HG03060 (cell line): ENCODE measurements around the gene ENDOV.

Experiments
- ATAC-seq: cut with Tn5 transposase; IDR thresholded peaks from one replicate; pipeline ENCODE4 v1.9.1; 2021; ENCODE audit warnings: low read depth, moderate number of reproducible peaks; ENCODE audit not compliant: unreplicated experiment

The ENDOV gene

DNA sequence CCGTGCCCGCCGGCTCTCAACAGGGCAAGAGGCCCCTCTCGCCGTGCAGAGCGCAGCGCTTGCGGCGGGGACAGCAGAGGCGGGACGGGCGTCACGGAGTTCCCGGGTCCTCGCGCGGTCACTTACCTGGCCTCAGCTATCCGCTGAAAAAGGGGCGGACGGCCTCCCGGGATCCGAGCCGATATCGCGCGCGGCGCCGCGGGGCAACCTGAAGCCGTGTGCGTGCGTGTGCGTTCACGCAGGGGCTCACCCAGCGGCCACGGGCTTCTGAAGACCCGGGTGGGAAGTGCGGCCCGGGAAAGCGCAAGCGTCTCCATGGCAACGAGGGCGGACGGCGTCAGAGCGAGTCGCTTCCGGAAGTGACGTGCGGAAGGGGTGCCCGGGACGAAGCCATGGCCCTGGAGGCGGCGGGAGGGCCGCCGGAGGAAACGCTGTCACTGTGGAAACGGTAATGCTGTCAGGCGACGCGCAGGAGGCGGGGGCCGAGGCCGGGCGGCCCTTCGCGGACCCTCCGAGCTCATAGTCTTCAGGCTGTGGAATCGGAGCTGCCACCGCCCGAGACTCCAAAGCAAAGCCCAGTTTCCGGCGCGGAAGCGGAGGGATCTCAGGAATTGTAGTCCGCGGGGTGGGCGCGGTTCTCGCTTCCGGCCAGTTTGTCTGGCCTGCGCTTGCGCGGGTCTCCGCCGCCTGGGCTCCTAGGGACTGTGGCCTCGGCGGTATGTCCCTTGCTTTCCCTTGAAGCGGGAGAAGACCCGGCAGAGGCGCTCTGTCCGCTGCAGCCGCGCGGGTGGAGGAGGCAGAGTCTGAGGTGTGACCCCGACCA lies at the start of gene ENDOV:
Gene ENDOV, plus strand, starts transcription at position 365 of the 823 bp plus-strand sequence. Its CDS starts 28 bp downstream, at position 393.
- no peak for ATAC-seq

DNA sequence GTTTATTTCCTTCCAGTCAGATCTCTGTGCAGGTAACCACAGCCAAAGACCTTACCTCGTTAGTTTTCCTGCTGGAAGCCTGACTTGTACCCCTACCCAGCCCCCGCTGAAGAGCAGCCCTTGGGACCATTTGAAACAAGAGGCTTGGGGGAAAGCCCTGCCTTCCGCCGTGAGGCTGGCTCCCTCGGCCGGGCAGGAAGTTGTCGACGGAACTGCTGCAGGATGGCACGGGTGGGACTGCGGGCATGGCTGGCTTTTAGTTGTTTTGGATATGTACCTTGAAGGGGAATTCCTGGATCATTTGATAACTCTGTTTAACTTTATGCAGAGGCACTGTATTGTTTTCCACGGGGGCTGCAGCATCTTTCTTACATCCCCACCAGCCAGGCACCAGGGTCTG lies 49.0 kb upstream of the ENDOV start:
- no peak for ATAC-seq

DNA sequence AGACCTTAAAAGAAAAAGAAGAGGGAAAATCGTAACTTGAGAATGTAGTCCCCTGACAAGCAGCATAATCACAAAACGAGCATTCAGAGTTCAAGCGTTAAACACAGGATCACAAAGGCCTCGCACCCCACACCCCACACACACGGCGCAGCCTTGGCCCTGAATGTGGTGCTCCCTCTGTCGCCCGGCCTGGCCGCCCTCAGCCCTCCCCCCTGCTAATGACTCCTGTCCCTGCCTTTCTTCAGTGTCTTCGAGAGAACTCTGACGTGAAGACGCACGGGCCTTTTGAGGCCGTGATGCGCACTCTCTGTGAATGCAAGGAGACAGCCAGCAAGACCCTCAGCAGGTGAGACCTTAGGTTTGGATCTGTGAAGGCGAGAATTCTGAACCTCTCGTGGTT lies 47.5 kb upstream of the ENDOV start:
- no peak for ATAC-seq

DNA sequence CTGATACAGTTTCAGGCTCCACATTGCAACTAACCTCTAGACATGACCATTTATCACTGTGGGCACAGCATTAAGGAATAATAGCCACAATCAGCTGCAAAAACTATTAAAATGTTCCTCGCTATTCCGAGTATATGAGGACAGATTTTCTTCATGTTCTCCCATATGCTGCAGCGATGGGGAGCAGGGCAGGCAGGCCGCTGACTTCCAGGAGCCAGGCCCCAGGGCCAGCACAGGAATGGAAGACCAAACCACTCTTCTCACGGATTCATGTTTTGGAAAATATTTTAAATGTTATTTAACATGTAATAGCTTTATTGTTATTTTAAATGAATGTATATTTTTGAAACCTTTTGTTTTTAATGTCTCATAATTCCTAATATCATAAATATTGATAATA lies 43.8 kb upstream of the ENDOV start:
- ATAC-seq = no peak

DNA sequence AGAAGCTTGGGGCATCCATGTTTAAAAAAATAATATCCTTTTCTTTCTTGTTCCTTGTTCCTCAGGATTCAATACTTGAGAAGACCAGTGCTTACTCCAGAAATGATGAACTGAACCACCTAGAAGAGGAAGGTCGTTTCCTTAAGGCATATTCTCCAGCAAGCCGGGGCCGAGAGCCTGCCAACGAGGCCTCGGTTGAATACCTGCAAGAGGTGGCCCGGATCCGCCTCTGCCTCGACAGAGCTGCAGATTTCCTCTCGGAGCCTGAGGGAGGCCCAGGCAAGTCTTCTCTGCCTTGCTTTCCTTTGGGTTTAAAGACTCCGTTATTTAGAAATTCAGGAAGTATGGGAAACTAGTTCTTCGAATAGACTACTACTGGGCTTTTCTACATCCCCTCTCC lies 42.5 kb upstream of the ENDOV start:
- no peak for ATAC-seq

DNA sequence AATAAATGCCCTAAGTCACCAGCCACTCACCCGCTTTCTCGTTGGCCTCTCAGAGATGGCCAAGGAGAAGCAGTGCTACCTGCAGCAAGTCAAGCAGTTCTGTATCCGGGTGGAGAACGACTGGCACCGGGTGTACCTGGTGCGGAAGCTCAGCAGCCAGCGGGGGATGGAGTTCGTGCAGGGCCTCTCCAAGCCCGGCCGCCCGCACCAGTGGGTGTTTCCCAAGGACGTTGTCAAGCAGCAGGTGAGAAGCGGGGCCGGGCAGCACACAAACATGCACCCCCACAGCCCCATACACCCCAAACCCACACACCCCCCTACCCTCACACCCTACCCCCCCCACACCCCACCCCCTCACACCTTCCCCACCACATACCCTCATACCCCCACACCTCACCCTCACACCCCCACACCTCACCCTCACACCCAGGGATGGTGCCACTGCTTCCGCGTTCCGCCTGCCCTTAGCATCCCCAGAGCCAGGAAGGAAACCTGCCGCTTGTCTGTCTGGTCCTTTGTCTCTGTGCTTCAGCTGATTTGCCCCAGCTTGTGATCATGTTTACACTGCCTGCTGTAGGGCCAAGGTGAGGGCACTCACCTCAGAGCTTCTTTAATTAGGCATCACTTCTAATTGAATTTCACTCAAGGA lies 41.9 kb upstream of the ENDOV start:
- no peak for ATAC-seq

DNA sequence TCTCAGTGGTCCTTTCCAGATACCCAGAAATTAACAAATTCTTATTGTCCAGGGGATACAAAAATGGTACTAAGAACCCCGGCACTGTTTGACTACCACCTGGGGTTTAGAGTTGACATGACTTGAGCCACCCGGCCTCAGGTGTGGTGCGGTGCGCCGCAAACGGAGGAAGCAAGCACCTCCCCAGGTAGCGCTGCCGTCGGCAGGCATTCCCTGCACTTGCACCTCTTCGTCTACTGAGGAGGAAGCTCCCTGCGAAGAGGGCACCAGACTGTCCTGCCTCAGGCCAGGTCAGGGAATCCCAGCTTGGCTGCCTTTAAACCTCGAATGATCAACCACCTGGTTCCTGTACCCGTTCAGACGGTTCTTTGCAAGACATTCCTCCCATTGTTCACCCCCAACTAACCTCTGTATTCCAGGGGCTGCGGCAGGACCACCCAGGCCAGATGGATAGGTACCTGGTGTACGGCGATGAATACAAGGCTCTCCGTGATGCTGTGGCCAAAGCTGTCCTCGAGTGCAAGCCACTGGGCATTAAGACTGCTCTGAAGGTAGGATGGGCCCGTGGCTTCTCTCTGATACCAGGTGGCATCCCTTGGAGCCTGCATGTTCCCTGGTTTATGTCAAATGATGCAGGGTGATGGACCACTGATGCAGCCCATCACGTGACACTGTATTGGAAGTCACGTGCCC lies 40.8 kb upstream of the ENDOV start:
- ATAC-seq = no peak

DNA sequence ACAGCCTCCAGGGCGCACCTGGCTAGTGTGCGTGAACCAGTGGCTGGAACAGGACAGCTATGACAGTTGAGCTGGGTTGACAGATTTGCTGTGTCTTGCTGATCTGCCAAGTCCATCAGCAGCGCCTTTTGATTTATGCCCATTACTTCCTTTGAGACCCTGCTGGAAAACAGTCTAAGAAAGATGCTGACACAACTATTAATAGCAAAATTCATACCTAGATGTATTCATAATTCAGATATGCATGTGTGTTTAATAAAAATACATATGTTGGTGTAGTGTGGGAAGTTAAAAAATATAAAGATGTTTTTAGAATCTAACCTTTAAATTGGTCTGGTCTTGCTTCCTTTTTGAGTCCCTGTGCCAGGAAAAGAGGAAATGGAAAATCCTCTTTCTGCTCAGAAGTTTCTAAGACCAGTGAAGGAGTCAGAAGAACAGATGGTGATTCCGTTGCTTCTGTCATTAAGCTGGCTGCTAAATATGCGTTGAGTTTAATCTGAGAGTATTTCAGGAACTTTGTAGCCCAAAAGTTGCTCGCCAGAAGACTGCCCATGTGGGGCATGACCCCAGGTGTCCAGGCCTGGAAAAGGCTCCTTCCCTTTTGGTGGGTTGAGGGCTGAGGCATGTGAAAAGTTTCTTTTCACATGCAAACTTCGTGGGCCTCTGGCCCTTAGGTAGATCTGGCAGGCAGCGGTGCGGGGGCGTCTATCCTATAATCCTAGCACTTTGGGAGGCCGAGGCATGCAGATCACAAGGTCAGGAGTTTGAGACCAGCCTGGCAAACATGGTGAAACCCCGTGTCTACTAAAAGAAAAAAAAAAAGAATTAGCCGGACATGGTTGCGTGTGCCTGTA lies 40.0 kb upstream of the ENDOV start:
- no peak for ATAC-seq

DNA sequence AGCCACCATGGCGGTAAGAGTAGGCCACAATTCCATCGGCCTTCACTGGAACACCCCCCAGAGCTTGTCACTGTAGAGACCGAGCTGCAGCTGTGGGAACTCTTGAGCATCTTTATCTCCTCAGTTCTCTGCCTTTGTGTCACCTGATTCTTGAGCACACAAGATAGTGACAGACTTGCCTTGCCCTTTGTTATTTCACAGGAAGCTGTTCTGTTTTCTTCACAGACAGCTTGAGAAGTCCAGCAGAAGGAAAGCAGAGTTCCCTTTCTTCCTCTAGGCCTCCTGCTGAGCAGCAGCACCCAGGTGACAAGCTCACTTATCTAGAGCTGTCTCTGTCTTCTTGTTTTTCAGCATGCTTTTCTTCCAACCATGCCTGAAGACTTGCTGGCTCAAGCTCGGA lies 38.4 kb upstream of the ENDOV start:
- ATAC-seq = no peak

DNA sequence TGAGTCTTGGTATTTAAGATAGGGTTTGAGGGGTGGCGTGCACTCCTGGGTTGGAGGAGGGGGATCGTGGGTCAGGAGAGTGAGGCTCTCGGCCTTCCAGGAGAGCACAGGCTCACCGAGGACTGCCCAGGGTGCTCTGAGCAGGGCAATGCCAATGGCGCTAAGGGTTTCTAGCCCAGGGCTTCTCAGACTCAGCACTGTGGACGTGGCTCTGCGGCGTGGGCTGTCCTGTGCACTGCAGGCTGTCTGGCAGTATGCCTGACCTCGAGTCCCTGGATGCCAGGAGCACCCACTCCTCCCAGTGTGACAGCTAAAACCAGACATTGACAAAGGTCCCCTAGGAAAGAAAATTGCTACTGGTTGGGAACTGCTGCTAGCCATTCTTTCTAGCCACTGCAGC lies 37.2 kb upstream of the ENDOV start:
- no peak for ATAC-seq

DNA sequence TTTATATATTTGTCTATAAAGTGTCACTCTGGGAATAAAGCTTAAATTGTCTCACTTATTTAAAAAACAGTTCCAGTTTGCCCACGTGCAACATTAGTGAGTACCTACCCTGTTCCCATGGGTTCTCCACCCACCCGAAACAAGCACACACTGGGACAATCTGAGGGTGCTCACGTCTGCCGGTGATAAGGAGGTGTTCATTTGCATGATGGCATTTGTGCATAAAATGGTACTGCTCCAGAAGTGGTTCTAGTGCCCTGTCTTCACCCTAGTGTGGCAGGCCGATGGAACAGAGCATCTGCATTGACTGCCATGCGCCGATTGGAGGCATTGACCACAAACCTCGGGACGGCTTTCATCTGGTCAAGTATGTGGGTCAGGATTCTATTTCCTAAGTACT lies 35.6 kb upstream of the ENDOV start:
- no peak for ATAC-seq

DNA sequence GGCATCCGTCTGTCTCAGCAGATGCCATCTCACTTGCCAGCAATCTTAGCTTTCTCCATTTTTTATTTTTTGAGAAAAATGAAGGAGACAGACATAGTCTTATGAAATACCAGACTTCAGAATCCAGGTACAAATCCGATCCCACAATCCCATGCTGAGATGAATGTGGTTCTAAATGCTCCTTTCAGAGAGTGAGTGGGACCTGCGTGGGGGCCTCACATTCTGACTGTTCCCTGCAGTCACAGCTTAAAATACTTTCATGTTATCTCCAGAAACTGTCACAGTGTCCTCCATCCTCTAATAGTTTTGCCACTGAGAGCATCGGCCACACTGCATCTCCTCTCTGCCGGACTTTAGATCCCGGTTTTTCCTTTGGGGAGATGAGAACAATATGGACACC lies 34.9 kb upstream of the ENDOV start:
- ATAC-seq = no peak

DNA sequence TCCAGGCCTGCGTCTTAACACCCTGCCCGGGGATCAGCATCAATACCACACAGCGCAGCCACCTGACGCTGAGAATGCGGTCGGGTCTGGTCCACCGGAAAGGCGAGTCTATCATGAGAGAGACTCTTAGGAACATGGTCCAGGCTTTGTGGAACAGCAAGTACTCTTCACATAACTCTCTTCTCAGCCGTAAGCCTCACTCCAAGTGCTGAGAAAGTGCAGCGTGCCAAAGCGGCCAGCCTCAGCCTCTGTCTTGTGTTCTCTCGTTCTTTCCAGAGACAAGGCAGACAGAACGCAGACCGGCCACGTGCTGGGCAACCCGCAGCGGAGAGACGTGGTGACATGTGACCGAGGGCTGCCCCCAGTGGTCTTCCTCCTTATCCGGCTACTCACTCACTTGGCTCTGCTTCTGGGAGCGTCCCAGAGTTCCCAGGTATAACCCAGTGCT lies 34.4 kb upstream of the ENDOV start:
- no peak for ATAC-seq

DNA sequence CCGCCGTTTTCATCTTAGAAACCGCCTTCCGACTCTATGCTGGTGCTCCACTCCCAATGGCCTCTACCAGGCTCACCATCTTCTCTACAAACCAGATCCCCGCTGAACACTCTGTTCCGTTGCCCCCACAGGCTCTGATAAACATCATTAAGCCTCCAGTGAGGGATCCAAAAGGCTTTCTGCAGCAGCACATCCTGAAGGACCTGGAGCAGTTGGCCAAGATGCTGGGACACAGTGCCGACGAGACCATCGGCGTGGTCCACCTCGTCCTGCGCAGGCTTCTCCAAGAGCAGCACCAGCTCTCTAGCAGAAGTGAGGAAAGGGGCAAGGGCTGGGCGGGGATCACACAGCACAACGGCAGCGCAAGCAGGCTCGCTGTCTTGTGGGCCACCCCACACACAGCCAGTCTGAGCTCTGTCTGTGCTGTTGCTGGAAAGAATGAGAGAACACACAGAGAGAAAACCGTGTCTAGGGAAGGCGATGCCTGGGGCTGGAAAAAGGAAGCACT lies 33.5 kb upstream of the ENDOV start:
- no peak for ATAC-seq

DNA sequence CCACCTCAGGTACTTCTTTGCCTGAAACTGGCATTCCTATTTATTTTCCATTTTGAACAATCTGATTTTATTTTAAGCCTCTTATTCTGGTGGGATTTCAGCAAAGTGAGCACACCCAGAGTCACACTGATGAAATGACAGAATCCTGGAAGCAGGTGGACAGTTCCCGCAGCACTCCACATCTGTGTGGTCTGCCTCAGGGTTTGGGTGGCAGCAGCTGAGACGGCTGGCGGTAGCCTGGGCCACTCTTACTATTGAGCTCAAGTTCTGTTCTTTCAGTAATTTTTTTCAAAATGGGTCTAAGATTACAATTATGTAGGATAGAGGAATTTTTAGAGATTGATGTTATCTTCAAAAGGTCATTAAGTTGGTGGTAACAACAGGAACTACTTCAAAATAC lies 32.5 kb upstream of the ENDOV start:
- no peak for ATAC-seq

DNA sequence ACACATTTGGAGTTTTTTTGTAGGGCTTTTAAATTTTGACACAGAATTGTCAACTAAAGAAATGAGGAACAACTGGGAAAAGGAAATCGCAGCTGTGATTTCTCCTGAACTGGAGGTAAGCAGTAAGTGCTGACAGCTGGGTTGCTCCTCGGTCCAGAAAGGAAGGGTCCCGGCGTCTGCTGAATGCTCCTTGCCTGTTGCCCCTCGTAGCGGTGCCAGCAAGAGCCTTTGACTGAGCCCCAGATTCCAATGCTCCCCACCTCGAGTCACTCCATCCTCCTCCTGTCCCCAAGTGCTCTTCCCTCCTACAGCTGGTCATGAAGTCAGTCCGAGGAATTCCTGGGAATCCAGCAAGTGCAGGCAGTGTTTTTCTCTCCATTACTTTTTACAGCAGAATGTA lies 32.0 kb upstream of the ENDOV start:
- no peak for ATAC-seq

DNA sequence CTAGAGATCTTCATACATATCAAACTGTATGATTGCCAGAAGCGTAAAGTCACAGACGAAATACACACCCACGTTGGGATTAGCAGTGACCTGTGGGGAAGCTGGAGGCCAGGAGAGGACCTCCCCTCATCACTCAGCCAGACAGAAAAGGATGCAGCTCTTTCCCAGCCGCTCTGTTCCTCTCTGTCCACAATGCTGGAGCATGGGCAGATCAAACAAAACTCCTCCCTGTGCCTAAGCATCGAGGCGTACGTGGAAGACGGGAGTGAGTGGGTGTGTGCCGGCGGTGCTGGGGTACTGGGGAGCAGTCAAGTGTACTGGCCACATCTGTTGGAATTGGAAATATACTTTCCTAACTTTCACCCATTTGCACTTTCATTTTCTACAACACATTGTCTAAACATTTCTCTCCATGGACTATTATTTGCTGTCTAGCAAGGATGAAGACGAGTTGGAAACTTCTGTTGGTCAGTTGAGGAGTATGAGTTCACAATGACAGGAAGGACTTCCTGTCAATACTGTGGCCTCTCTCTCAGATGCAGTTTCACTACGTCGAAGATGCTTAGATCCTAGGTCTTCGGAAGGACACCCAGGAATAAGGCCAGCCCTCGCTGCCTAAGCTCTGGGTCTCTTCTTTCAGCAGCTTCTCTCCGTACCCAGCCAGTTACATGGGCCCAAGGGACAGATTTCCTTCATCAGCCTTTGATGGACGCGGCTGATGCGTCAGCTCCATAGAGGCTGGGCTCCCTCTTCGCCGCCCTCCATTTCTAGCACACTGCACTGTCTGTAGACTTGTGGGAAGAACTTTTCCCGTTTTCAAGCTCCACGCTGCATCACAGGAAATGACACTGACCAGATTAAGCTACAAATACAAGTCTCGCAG lies 30.6 kb upstream of the ENDOV start:
- ATAC-seq = no peak

DNA sequence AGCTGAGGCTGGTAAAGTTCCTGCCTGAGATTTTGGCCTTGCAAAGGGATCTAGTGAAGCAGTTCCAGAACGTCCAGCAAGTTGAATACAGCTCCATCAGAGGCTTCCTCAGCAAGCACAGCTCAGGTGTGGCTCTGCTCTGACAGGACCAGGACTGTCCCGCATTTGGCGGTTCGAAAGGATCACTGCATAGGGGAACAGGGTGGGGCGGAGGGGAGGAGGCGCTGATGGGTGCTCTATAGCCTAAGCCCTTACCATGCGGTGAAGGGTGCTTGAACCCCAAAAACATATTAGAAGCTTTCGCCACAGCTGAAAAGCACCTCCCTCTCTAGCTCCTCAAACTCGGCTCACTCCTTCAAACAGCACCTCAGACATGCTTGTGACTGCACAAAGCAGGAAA lies 29.9 kb upstream of the ENDOV start:
- ATAC-seq = no peak

DNA sequence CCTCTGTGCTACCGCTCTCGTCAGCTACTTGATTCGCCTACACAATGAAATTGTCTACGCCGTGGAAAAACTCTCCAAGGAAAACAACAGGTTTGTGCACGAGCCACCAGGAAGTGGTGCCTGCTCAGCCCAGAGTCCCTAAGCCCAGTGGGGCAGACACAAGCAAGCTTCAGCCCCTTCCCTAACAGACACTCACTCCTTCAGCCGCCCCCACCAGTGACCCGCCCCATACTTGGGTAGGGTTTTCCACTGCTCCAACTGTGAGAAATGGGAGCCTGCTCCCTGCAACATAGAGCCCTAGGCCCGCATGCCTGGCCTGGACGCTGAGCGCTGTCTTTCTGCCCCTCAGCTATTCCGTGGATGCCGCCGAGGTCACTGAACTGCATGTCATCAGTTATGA lies 28.6 kb upstream of the ENDOV start:
- ATAC-seq = no peak

DNA sequence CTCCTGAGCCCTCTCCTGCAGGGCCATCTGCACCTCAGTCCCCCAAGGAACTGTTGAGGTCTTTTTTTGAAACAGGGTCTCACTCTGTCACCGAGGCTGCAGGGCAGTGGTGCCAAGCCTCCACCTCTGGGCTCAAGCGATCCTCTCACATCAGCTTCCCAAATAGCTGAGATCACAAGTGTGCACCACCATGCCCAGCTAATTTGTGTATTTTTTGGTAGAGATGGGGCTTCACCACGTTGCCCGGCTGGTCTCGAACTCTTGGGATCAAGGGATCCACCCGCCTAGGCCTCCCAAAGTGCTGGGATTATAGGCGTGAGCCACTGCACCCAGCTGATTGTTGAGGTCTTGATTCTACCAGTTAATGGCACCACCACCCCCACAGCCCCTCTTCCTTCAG lies 27.9 kb upstream of the ENDOV start:
- ATAC-seq = no peak
